ENCODE data around the gene SLC25A48.

GRCh38 chr5:135840959-135841358, 6.5 kb downstream of the SLC25A48 start:
- no peak for TF ChIP-seq POLR2A (IDR thresholded peaks at IDR 0.05; ENCODE audit: low read length)
- TF ChIP-seq GATA1 (IDR thresholded peaks at IDR 0.05; ENCODE audit: low read depth, low read length) = no peak
